Mucosa of rectum (tissue), 2 donors: ENCODE measurements around the gene TIA1.
A peak's percentile ranks its signal among the peaks of the same experiment; 100 is the strongest.

Experiments used
- H3K27ac ChIP-seq, 2 donors: one replicate each; pipeline ENCODE4 v1.7.0; 2013; ENCODE audit warnings: inconsistent platforms in 2 of 2, low read depth in 2 of 2, low read length in 2 of 2
- H3K27me3 ChIP-seq, 2 donors: one replicate each; pipeline ENCODE4 v1.7.0; 2013; ENCODE audit warnings: low read length in 2 of 2; ENCODE audit not compliant: control insufficient read depth in 2 of 2, insufficient read depth in 2 of 2
- H3K36me3 ChIP-seq, 2 donors: one replicate each; pipeline ENCODE4 v1.7.0; 2013; ENCODE audit warnings: low read length in 2 of 2; ENCODE audit not compliant: control insufficient read depth in 2 of 2, insufficient read depth in 2 of 2
- H3K4me1 ChIP-seq, 2 donors: one replicate each; pipeline ENCODE4 v1.7.0; 2013; ENCODE audit warnings: low read length in 2 of 2, mild to moderate bottlenecking in 1 of 2; ENCODE audit not compliant: control insufficient read depth in 2 of 2, insufficient read depth in 2 of 2
- H3K4me3 ChIP-seq, 2 donors: one replicate each; pipeline ENCODE4 v1.7.0; 2013; ENCODE audit warnings: low read length in 2 of 2
- H3K9ac ChIP-seq, 2 donors: one replicate each; pipeline ENCODE4 v1.7.0; 2013; ENCODE audit warnings: low read length in 2 of 2, low read depth in 1 of 2, mild to moderate bottlenecking in 1 of 2
- H3K9me3 ChIP-seq, 2 donors: one replicate each; pipeline ENCODE4 v1.7.0; 2013; ENCODE audit warnings: low read length in 2 of 2; ENCODE audit not compliant: control insufficient read depth in 2 of 2
- donor health status: healthy.
- donor health status: Normal muscosa, but diverticular disease.

TIA1 gene

DNA sequence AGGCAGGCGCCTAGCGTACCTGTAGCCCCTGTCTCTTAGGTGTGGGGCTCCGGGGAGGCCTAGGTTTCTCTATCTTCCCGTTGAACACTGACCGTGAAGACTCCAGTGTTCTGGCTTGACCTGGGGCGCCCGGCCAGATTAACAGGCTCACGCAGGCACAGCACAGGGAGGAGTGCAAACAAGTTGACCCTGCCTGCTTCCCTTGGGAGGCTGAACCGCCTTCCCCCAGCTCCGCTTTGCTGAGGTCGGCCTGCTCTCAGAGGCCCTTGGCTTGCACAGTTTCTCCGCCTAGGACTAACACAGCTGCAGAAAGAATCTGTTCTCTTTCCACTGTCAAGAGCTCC, 10.1 kb upstream of the TIA1 start:
- H3K9me3 ChIP-seq, result no peaks in the 10 kb centered on the region
- peaks cover 8 to 17% of the 10 kb centered on the region in 2 donors for H3K36me3 ChIP-seq
- H3K4me3 ChIP-seq, result peak overlapping the region; percentile 83 to 84
- H3K27me3 ChIP-seq, result no peaks in the 10 kb centered on the region
- H3K9ac ChIP-seq, result peak overlapping the region; percentile 65 to 73
- H3K27ac ChIP-seq, result peak overlapping the region; percentile 83 to 86
- peaks cover 0 to 11% of the 10 kb centered on the region in 2 donors for H3K4me1 ChIP-seq

DNA sequence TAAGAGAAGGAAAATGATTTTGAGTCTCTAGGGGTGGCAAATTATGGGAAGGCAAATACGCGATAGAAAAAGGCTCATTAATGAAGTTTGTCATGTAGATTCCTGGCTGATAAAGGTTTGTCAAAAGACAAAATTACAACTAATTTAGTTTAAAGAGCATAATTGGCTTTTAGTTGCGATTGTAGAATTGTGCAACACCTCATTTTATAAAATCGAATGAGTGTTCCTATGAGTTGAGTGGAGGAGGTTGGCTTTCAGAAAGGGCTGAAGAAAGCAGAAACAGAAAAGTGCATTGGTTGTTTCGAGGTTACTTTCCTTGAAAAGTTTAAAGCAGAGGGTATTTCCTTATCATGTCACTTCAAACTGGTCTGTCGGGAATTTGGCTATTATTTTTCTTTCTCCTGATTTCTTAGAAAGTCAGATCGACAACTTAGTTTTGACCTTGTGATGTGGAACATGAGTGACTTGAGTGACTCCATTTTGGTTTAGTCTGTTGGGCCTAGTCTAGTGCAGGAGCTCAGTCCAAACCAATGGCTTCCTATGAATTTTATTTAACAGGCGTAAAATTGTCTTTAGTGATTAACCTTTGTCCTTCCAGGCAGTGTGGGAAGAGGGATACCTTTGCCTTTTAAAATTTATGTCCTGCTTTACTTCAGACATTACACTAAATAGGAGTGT, 7.3 kb upstream of the TIA1 start:
- no peaks in the 10 kb centered on the region for H3K27me3 ChIP-seq
- H3K9ac ChIP-seq, result no peak overlapping the region
- peaks cover 3 to 7% of the 10 kb centered on the region in 2 donors for H3K36me3 ChIP-seq
- H3K9me3 ChIP-seq, result no peaks in the 10 kb centered on the region
- no peak overlapping the region for H3K27ac ChIP-seq
- H3K4me3 ChIP-seq, result no peak overlapping the region
- H3K4me1 ChIP-seq, result peaks cover 0 to 11% of the 10 kb centered on the region in 2 donors

DNA sequence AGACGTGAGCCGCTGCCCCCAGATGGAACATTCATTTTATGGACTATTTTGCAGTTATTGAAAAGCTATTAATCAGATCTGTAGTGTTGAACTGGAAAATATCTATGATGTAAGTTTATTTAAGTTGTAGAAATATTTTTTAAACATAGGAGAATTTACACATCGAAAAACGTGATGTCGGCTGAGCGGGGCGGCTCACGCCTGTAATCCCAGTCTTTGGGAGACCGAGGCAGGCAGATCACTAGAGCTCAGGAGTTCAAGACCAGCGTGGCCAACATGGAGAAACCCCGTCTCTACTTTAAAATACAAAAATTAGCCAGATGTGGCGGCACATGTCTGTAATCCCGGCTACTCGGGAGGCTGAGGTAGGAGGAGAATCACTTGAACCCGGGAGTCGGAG, 2.0 kb upstream of the TIA1 start:
- H3K27me3 ChIP-seq, result no peaks in the 10 kb centered on the region
- peaks cover 4 to 7% of the 10 kb centered on the region in 2 donors for H3K4me1 ChIP-seq
- H3K36me3 ChIP-seq, result no peaks in the 10 kb centered on the region
- no peak overlapping the region for H3K27ac ChIP-seq
- H3K9ac ChIP-seq, result no peak overlapping the region
- no peak overlapping the region for H3K4me3 ChIP-seq
- no peaks in the 10 kb centered on the region for H3K9me3 ChIP-seq

DNA sequence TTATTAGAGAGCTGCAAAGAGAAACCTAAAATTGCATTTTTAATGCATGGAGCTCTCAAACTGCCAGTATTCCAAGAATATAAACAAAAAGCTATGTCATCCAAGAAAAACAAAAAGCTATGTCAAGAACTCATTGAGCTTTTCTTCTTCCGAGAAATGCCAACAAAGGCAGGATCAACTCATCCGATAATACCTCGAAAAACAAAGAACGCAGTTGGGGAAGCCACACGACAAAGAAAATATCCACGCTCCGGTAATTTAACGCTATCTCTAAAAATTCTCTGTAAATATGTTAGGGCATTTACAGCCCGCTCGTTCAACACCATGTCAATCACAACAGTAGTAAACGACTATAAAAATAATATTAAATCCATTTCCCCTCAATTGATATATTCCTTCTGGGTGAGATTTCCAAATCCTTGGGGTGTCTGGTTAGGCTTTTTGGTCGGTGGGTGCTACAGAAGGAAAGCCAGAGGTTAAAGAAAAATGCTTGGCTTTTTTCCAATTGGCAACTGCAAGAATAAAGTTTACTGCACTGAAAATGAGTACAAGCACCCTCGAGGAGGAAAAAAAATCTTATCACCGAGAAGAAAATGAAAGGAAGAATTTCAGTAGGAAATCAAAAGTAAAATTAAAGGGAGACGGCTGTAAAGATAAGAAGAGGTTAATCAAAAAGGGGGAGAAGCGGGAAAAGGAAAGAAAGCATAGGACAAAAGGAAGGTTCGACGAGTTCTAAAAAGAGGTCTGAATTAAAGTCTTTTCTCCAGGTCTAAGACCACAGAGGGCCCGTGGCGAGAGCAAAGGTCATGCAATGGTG, 856 bp downstream of the TIA1 start:
- Histone ChIP-seq H3K27me3 (no peaks in the 10 kb centered on the region), H3K27ac (peak overlapping the region; percentile 94 to 97), H3K9ac (peak overlapping the region; percentile 96 to 100), H3K36me3 (peaks cover 0 to 3% of the 10 kb centered on the region in 2 donors), H3K4me3 (peak overlapping the region; percentile 95 to 96), H3K9me3 (no peaks in the 10 kb centered on the region), H3K4me1 (peaks cover 7 to 9% of the 10 kb centered on the region in 2 donors)

DNA sequence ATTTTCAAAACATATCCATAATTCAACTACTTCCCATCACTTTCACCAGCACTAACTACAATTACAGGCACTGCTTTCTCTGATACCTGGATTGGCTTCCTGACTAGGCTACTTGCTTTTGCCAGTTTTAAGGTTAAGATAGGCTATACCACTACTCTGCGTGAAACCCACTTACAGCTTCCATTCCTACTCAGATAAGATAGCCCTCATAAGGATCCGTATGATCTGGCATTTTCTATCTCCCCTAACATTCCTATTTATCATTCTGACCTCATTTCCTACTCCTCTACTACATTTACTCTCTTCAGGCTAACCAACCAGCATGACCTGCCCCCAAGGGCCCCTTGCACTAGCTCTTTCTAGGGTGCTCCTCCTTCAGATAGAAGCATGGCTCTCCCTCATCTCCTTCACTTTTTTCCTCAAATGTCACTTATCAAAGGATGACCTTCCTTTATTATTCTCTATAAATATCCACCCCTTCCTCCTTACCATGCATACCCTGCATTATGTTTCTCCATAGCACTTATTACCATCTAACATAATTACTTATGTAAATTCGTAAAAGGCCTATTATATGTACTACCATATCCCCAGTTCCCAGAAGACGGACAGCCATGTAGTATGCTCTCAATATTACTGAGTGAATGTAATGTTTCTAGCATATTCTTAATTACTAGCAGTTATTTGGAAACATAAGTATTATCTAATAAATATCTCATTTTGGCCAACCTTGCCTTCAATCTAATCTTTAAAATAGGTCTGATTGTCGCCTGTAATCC, 4.4 kb downstream of the TIA1 start:
- Histone ChIP-seq H3K36me3 (peaks cover 0 to 6% of the 10 kb centered on the region in 2 donors), H3K27me3 (no peaks in the 10 kb centered on the region), H3K9ac (no peak overlapping the region), H3K9me3 (no peaks in the 10 kb centered on the region), H3K4me1 (peaks cover 7 to 9% of the 10 kb centered on the region in 2 donors), H3K27ac (no peak overlapping the region), H3K4me3 (no peak overlapping the region)

DNA sequence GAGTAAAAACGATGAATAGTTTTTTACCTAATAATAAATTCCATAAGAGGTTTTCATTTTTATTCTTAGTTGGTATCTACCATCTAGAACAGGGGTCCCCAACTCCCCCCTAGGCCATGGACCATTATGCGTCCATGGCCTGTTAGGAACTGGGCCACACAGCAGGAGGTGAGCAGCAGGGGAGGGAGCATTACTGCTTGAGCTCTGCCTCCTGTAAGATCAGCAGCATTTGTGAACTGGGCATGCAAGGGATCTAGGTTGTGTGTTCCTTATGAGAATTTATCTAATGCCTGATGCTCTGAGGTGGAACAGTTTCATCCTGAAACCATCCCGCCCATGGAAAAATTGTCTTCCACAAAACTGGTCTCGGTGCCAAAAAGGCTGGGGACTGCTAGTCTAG, 5.9 kb downstream of the TIA1 start:
- Histone ChIP-seq H3K9ac (no peak overlapping the region), H3K27ac (no peak overlapping the region), H3K9me3 (no peaks in the 10 kb centered on the region), H3K27me3 (no peaks in the 10 kb centered on the region), H3K4me1 (peaks cover 7 to 9% of the 10 kb centered on the region in 2 donors), H3K4me3 (no peak overlapping the region), H3K36me3 (peaks cover 0 to 6% of the 10 kb centered on the region in 2 donors)

DNA sequence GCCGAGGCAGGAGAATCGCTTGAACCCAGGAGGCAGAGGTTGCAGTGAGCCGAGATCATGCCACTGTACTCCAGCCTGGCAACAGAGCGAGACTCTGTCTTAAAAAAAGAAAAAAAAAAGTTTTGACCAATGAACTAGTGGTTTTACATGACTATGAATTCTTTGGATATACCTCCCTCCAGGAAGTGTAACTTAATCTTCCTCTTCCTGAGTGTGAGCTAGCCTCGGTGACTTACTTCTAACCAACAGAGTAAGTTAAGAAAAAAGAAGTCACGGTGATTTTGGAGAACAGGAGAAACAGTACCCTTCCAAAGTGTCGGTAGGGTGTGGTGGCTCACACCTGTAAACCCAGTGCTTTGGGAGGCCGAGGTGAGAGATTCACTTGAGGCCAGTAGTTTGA, 7.1 kb downstream of the TIA1 start:
- no peak overlapping the region for H3K9ac ChIP-seq
- no peak overlapping the region for H3K4me3 ChIP-seq
- H3K4me1 ChIP-seq, result peaks cover 3 to 6% of the 10 kb centered on the region in 2 donors
- no peak overlapping the region for H3K27ac ChIP-seq
- peaks cover 0 to 6% of the 10 kb centered on the region in 2 donors for H3K36me3 ChIP-seq
- no peaks in the 10 kb centered on the region for H3K9me3 ChIP-seq
- no peaks in the 10 kb centered on the region for H3K27me3 ChIP-seq

DNA sequence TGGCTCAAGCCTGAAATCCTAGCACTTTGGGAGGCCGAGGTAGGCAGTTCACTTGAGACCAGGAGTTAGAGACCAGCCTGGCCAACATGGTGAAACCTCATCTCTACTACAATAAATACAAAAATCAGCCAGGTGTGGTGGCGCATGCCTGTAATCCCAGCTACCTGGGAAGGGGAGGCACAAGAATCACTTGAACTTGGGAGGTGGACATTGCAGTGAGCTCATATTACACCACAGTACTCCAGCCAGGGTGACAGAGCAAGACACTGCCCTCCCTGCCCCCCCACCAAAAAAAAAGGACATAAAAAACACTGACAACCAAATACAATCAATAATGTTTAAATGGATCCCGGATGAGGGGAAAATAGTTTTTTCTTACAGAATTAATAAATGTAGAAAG, 7.8 kb downstream of the TIA1 start:
- Histone ChIP-seq H3K27ac (no peak overlapping the region), H3K27me3 (no peaks in the 10 kb centered on the region), H3K36me3 (peaks cover 1 to 8% of the 10 kb centered on the region in 2 donors), H3K4me1 (peaks cover 0 to 5% of the 10 kb centered on the region in 2 donors), H3K9ac (no peak overlapping the region), H3K9me3 (no peaks in the 10 kb centered on the region), H3K4me3 (no peak overlapping the region)

DNA sequence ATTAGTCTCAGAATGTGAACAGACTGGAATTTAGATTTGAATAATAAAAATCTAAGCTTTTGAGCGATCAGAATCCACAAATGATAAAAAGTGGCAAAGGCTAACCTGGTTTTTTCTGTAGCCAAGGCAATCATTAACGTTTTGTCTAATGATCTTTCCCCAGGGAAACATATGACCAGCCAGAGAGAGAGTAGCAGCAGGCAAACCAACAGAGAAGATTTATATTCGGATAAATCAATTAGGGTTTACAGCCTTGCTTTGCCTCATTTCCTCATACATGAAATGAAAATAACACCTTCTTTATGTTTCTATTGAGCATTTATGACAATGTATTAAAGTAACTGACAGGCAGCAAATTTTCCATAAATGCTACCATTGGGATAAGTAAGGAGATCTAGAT, 14.5 kb downstream of the TIA1 start:
- Histone ChIP-seq H3K36me3 (peaks cover 26 to 30% of the 10 kb centered on the region in 2 donors), H3K27ac (no peak overlapping the region), H3K27me3 (no peaks in the 10 kb centered on the region), H3K4me1 (no peaks in the 10 kb centered on the region), H3K9me3 (no peaks in the 10 kb centered on the region), H3K9ac (no peak overlapping the region), H3K4me3 (no peak overlapping the region)

DNA sequence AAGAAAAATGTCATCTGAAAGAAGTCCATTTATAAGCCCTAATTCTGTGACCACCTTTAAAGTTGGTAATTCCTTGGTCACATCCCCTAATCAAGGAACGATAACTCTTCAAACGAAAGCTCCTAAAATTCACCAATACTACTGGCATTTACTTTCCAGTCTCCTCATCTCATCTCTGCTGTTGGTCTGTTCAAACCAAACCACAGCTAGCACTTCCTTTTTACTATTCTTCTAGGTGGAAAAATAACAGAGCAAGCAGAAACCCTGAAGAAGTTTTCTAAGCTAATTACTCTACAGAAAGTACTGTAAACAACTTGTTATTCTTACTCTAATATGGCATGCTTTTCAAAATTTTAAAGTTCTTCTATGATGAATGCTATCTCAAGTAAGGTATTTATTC, 21.6 kb downstream of the TIA1 start:
- Histone ChIP-seq H3K4me1 (no peaks in the 10 kb centered on the region), H3K27ac (no peak overlapping the region), H3K9ac (no peak overlapping the region), H3K27me3 (no peaks in the 10 kb centered on the region), H3K4me3 (no peak overlapping the region), H3K36me3 (peaks cover 57 to 77% of the 10 kb centered on the region in 2 donors), H3K9me3 (no peaks in the 10 kb centered on the region)
